Heart right ventricle (tissue), 16 donors: ENCODE data around the gene PSPH. TPM values are rescaled to one million over a fixed set of nuclear protein-coding genes. Genes with fewer than 3 reads are reported as not detected.

Experiments used
- ATAC-seq, 8 donors: fragments of 200-7000 bp; cut with Tn5 transposase; one replicate each; pipeline ENCODE4 v1.9.1; 2020; ENCODE audit warnings: mild to moderate bottlenecking in 8 of 8, moderate library complexity in 8 of 8, moderate number of reproducible peaks in 1 of 8
- DNase-seq, 2 donors: peaks; one replicate each; pipeline ENCODE4 v3.0.0-alpha.2; 2020
- H3K27ac ChIP-seq, 10 donors: fragments of 200-600 bp; sonication (generic) in 2 of 10; one replicate each; pipeline versions ENCODE4 v1.5.0 to v1.8.0; 2020 to 2022; ENCODE audit warnings: mild to moderate bottlenecking in 3 of 10
- H3K27me3 ChIP-seq, 7 donors: fragments of 200-600 bp; one replicate each; pipeline ENCODE4 v1.8.0; 2021 to 2022; ENCODE audit warnings: mild to moderate bottlenecking in 2 of 7
- H3K36me3 ChIP-seq, 9 donors: fragments of 200-600 bp; sonication (generic) in 1 of 9; one replicate each; pipeline versions ENCODE4 v1.5.0 to v1.8.0; 2020 to 2022; ENCODE audit warnings: mild to moderate bottlenecking in 2 of 9
- H3K4me1 ChIP-seq, 9 donors: fragments of 200-600 bp; sonication (generic) in 1 of 9; one replicate each; pipeline versions ENCODE4 v1.5.0 to v1.8.0; 2020 to 2022; ENCODE audit warnings: mild to moderate bottlenecking in 4 of 9
- H3K4me3 ChIP-seq, 10 donors: fragments of 200-600 bp; sonication (generic) in 2 of 10; one replicate each; pipeline versions ENCODE4 v1.5.0 to v1.8.0; 2020 to 2022; ENCODE audit warnings: mild to moderate bottlenecking in 7 of 10, moderate library complexity in 2 of 10
- H3K9me3 ChIP-seq, 11 donors: fragments of 200-600 bp in 10 of 11; sonication (generic) in 2 of 11; one replicate each; pipeline versions ENCODE4 v1.5.0 to v1.8.0; 2013 to 2022; ENCODE audit warnings: mild to moderate bottlenecking in 2 of 11, control low read depth in 1 of 11, moderate library complexity in 1 of 11
- CTCF ChIP-seq, 9 donors: fragments of 200-600 bp; sonication (generic) in 2 of 9; IDR thresholded peaks; one replicate each; pipeline versions ENCODE4 v1.5.0 to v1.8.0; 2021 to 2022; ENCODE audit warnings: antibody characterized with exemption in 9 of 9, mild to moderate bottlenecking in 5 of 9, moderate library complexity in 1 of 9
- WGBS, 2 donors: extraction: QIAGEN DNeasy Blood & Tissue Kit; methylation state at CpG; one replicate each; pipeline ENCODE4 v1.1.7; 2013; ENCODE audit warnings: inconsistent platforms in 1 of 2; 5-methylcytosine and 5-hydroxymethylcytosine counted together
- intact Hi-C, 10 donors: fragments of 100-400 bp; cut with DNase I; formaldehyde crosslinking; loops; one replicate each; pipeline versions ENCODE4 v1.11.1 to v1.14.2; 2022
- polyA plus RNA-seq, 2 donors: library from polyadenylated mRNA; stranded (reverse); fragments of 200-250 nt; gene quantifications; one replicate each; pipeline ENCODE4 v1.2.3, GENCODE V29; 2013
- total RNA-seq, 10 donors: library from RNA; stranded (reverse); fragmentation: NEBNext Ultra II Directional in 3 of 10; extraction: Animal tissue kit (Norgen Biotek cat#: 25700) in 3 of 10; gene quantifications; one replicate each; pipeline versions ENCODE4 v1.2.1 to v1.2.4, GENCODE V29; 2021 to 2023
- donor health status: Arrhythmogenic right ventricular cardiomyopathy.
- donor health status: ischemic (EF 13 %, LVEDD 7.1; RV severe dilation, severe dysfunction).
- donor health status: healthy with polysubstance abuse.
- donor health status: DM: no; HTN: yes; CAD: no.
- donor health status: DM: no; HTN: no; CAD: no.
- donor health status: ischemic (EF 25% LVEDD 6.9; RV normal size, moderate dysfunction).
- donor health status: ischemic (EF 25% LVEDD 5.7; RV mildly dilated, moderate dysfunction).
- donor health status: healthy.
- donor health status: DM: yes; HTN: yes; CAD: no.
- donor health status: Ischemic cardiomyopathy.
- donor health status: ischemic (EF 35%, LVEDD 5.7; RV mildly dilated, moderate dysfunction).
- donor health status: nonischemic (EF 11% LVEDD 7.7; RV severe dilation, severe dysfunction).
- donor health status: DM: yes; HTN: yes; CAD: no.
- donor health status: PGD.
- donor health status: ischemic (EF 29% LVEDD 5.4; RV normal size, mild dysfunction).
- donor health status: nonischemic (EF 23%, LVEDD 6.1; RV moderate dilation, normal function).

Gene PSPH
- total and polyA plus RNA-seq, 12 donors, result 5.1 to 14.7 (median 9.5) TPM

- Histone ChIP-seq H3K36me3 (peaks cover 0 to 56% (median 37%) of the 10 kb centered on the region in 9 donors), H3K4me3 (peak within 1 kb of the TSS; percentile 53 to 95 (median 86)), H3K27ac (peak within 1 kb of the TSS; percentile 39 to 95 (median 89)), H3K9me3 (no peaks in the 10 kb centered on the region), H3K27me3 (no peaks in the 10 kb centered on the region), H3K4me1 (peaks cover 0 to 32% (median 11%) of the 10 kb centered on the region in 9 donors)
- 1% methylated on average over 45 to 49 of the region's 49 CpGs for WGBS, 2 donors
- peak in 6 of 9 donors; percentile 13 to 53 (median 38) for TF ChIP-seq CTCF (IDR thresholded peaks at IDR 0.05)
- intact Hi-C loops, result loop anchor here in 2 of 10 donors (1.0 to 5.0 kb wide), 2 partner anchors 13 to 97 kb away; partner anchors contain the start of genes CCT6A (in 1 of the 2) and PSPH (in 1 of the 2)
- DNase-seq, result peak; percentile 93 to 94
- peak; percentile 99 to 100 (median 99) for ATAC-seq
These were observed 12.8 kb upstream of the PSPH start, which contains the start of gene SUMF2 for GRCh38 chr7:56063882-56064625. TSS of gene SUMF2 (plus strand) at chr7:56064286. CDS start at chr7:56064312, 26 bp downstream.

- Histone ChIP-seq H3K4me1 (peaks cover 0 to 32% (median 11%) of the 10 kb centered on the region in 9 donors), H3K27me3 (no peaks in the 10 kb centered on the region), H3K27ac (peak overlapping the region; percentile 39 to 95 (median 89)), H3K36me3 (peaks cover 0 to 56% (median 37%) of the 10 kb centered on the region in 9 donors), H3K9me3 (no peaks in the 10 kb centered on the region), H3K4me3 (peak overlapping the region in 8 of 10 donors; percentile 54 to 92 (median 86))
- TF ChIP-seq CTCF (IDR thresholded peaks at IDR 0.05), result no peak
- 74 to 75% methylated on average over 7 of the region's 7 CpGs for WGBS, 2 donors
- intact Hi-C loops, result loop anchor here in 1 of 10 donors (5.0 kb wide), 1 partner anchor 96 kb away; no protein-coding TSS in a partner anchor
- ATAC-seq (no peak), DNase-seq (no peak)
These were observed 12.2 kb upstream of the PSPH start for GRCh38 chr7:56063500-56063881.

DNA sequence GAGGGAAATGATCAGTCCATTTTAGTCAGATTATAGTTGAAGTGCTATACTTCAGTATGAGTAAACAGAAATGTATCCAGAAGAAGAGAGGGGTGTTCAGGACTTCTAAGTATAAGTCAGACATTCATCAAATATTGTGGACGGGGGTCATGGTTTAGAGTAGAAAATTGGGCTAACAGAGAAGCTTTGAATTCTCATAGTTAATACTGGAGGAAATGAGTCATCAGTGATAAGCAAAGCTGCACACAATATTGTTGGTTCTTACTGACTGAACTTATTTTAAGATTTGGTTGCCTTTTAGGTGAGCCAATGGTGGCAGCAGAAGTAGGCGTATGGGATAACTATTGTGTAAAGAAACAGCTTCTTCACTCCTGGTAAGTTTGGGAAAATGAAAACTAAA is 11.1 kb upstream of the PSPH start:
- intact Hi-C loops, result loop anchor here in 1 of 10 donors (5.0 kb wide), 1 partner anchor 95 kb away; no protein-coding TSS in a partner anchor
- ATAC-seq, result no peak
- Histone ChIP-seq H3K4me3 (no peak overlapping the region), H3K9me3 (no peaks in the 10 kb centered on the region), H3K27me3 (no peaks in the 10 kb centered on the region), H3K27ac (peak overlapping the region in 3 of 10 donors; percentile 6 to 62 (median 27)), H3K36me3 (peaks cover 0 to 63% (median 46%) of the 10 kb centered on the region in 9 donors), H3K4me1 (peaks cover 0 to 32% (median 11%) of the 10 kb centered on the region in 9 donors)
- no peak for DNase-seq
- TF ChIP-seq CTCF (IDR thresholded peaks at IDR 0.05), result no peak
- 68 to 76% methylated on average over 2 of the region's 2 CpGs for WGBS, 2 donors

DNA sequence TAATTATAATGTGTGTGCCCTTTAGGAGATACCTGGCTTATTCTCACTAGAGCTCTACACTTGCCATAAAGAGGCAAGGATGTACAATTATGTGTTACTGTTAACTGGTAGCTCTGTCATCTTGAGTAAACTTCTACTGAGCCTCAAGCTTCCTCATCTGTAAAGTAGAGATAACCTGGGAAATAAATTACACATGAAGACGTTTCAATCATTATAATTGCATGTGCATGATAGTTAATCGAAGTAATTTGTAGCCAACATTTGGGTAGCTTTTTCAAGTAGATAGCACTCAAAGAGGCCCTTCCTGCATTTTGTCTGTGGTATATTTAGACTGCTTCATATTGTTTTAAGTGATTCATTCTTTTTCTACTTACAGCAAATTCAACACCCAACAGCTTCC is 2.7 kb upstream of the PSPH start:
- intact Hi-C loops, result loop anchor here in 2 of 10 donors (5.0 kb wide), 2 partner anchors 53 to 92 kb away; partner anchors contain the start of genes CHCHD2 (in 1 of the 2) and NIPSNAP2 (in 1 of the 2)
- peaks cover 6 to 44% (median 22%) of the 10 kb centered on the region in 9 donors for H3K4me1 ChIP-seq
- H3K27ac ChIP-seq, result no peak overlapping the region
- no peaks in the 10 kb centered on the region for H3K9me3 ChIP-seq
- DNase-seq (no peak), ATAC-seq (no peak)
- H3K27me3 ChIP-seq, result no peaks in the 10 kb centered on the region
- H3K36me3 ChIP-seq, result peaks cover 0 to 65% (median 57%) of the 10 kb centered on the region in 9 donors
- TF ChIP-seq CTCF (IDR thresholded peaks at IDR 0.05), result no peak
- 88 to 92% methylated on average over 2 of the region's 2 CpGs for WGBS, 2 donors
- no peak overlapping the region for H3K4me3 ChIP-seq
